ENCODE data around the gene BCAR3. TPM values are rescaled to one million over a fixed set of nuclear protein-coding genes. Genes with fewer than 3 reads are reported as not detected.

Gene BCAR3
- total RNA-seq, 2 experiments from 2014 or later: 0.74 to 0.82 TPM

DNA sequence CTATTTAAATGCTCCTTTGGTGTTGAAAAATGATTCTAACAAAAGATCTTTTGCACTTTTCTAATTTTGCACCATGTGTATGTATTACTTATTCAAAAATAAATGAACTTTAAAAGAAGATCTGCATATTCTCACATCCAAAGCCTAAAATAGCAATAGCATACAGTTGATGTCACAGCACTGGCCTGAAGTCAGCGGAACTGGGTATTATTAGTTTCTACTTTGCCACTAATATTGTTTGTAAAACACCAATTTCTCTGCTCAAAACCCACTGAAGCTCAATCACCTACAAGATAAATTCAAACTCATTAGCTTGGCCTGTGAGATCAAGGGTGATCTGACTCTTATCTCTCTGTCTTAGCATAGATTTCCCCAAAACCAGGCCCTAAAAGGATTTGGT, 34.5 kb upstream of the BCAR3 start:
- Mint-ChIP-seq H3K36me3 (peaks cover 8% of the 10 kb centered on the region), H3K27ac (no peak overlapping the region), H3K9me3 (peaks cover 13% of the 10 kb centered on the region), H3K4me1 (ENCODE audit: low read depth) (peaks cover 40% of the 10 kb centered on the region), H3K27me3 (peaks cover 11% of the 10 kb centered on the region), H3K4me3 (no peak overlapping the region)
- POLR2A ChIA-PET: interaction anchor here (0.5 to 2.7 kb wide), 3 partner anchors 23 to 1132 kb away, joined by 3 to 12 read pairs (median 7); no protein-coding TSS in a partner anchor
- CTCF ChIA-PET: interaction anchor here (0.8 to 2.2 kb wide), 4 partner anchors 23 to 97 kb away, joined by 3 to 12 read pairs (median 3); no protein-coding TSS in a partner anchor
- no peak for DNase-seq
- intact Hi-C loops (cut with micrococcal nuclease): loop anchor here (5.0 kb wide), 1 partner anchor 131 kb away; no protein-coding TSS in a partner anchor

DNA sequence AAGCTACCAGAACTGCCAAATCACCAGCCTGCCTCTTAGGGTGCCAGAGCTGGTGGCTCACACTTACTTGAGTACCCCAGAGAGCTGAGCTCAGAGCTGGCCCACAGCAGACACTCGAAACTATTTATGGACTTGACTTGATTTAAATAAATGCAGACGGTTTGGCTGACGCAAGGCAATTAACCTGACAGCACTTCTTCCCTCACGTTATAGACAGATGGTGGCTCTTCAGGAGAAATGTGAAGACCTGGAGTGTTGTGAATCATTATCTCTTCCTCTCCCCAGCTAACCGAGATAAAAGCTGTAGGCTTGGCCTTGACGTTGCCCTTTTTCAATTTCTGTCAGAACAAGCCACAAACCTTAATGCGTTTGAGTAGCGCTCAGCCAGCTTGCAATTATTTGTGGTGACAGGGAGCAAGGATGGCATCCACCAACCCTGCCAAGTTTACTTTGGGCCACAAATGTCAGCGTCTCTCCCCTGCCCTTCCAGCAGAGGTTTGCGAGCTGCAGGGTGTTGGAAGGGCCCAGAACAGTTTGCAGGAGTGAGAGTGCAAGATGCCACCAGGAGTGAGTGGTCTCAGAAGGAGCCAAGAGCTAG, 34.0 kb upstream of the BCAR3 start:
- H3K4me1 Mint-ChIP-seq (ENCODE audit: low read depth): peaks cover 40% of the 10 kb centered on the region
- no peak overlapping the region for H3K4me3 Mint-ChIP-seq
- DNase-seq: peak; percentile 65
- ChIA-PET POLR2A (interaction anchor here (0.5 to 2.7 kb wide), 3 partner anchors 22 to 1132 kb away, joined by 3 to 12 read pairs (median 7); no protein-coding TSS in a partner anchor), CTCF (interaction anchor here (1.5 to 2.2 kb wide), 2 partner anchors 22 to 98 kb away, joined by 3 to 12 read pairs; no protein-coding TSS in a partner anchor)
- peak overlapping the region; percentile 57 for H3K27ac Mint-ChIP-seq
- intact Hi-C loops (cut with micrococcal nuclease): loop anchor here (1.0 to 5.0 kb wide), 2 partner anchors 22 to 132 kb away; no protein-coding TSS in a partner anchor
- peaks cover 12% of the 10 kb centered on the region for H3K27me3 Mint-ChIP-seq
- H3K36me3 Mint-ChIP-seq: peaks cover 8% of the 10 kb centered on the region
- peaks cover 13% of the 10 kb centered on the region for H3K9me3 Mint-ChIP-seq

DNA sequence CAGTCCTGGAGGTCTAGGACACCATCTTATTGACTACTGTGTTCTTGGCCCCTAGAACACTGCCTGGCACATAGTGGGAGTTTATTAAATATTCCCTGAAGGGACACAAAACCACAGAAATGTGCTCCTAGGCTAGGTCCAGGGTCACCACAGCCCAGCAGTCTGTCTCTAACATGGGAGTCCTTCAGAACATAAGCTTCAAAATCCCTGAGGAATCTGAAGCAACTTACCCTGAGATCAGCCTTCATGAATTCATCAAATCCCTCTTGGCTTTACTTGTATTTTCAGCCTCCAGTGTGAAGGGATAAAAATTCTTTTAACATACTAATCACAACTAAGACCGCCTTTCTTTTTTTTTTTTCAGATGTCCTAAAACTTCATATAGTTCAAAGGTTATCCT, 32.7 kb upstream of the BCAR3 start:
- no peak for DNase-seq
- Mint-ChIP-seq H3K27me3 (peaks cover 15% of the 10 kb centered on the region), H3K4me1 (ENCODE audit: low read depth) (peaks cover 41% of the 10 kb centered on the region), H3K27ac (no peak overlapping the region), H3K9me3 (peaks cover 13% of the 10 kb centered on the region), H3K4me3 (no peak overlapping the region), H3K36me3 (peaks cover 8% of the 10 kb centered on the region)
- CTCF ChIA-PET: no interaction called here
- intact Hi-C loops (cut with micrococcal nuclease): no loop called here
- POLR2A ChIA-PET: no interaction called here

DNA sequence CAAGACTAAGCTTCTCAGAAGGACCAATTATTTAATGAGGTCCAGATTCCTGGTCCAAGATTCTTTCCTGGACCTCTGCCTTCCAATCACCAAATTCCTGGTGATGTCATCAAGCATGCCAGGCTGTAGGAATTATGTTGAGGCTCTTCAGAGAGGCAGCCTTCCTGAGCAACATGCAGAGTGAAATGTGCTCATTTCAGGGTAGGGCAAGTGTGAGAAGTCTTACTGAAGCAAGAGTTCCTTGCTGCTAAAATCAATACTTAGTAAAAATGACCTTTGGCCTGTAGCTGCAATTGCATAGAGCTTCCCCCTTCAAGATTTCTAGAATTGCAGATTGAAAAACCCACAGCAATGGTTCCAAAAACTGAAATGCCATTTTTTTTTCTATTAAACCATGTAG, 31.7 kb upstream of the BCAR3 start:
- Mint-ChIP-seq H3K36me3 (peaks cover 8% of the 10 kb centered on the region), H3K9me3 (peaks cover 13% of the 10 kb centered on the region), H3K4me3 (no peak overlapping the region), H3K27ac (no peak overlapping the region), H3K4me1 (ENCODE audit: low read depth) (peaks cover 51% of the 10 kb centered on the region), H3K27me3 (peaks cover 17% of the 10 kb centered on the region)
- intact Hi-C loops (cut with micrococcal nuclease): no loop called here
- CTCF ChIA-PET: interaction anchor here (1.1 to 1.2 kb wide), 2 partner anchors 82 to 84 kb away, joined by 3 read pairs; no protein-coding TSS in a partner anchor
- POLR2A ChIA-PET: no interaction called here
- no peak for DNase-seq

DNA sequence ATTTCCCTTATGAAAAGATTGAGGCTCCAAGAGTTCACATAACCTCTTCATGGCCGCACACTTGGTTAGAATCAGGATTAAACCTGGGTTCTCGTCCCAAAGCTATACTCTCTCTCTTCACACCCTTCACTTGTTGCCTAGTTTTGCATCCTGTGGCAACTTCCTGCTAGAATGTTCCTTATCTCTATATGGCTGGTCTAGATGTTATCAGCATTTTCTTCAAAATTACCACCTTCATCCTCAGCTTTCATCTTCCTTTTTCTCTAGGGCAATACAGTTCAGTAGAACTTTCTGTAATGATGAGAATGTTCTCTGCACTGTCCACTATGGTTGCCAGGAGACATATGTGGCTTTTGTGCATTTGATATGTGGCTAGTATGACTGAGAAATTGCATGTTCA, 31.1 kb upstream of the BCAR3 start:
- no peak overlapping the region for H3K4me3 Mint-ChIP-seq
- no peak overlapping the region for H3K27ac Mint-ChIP-seq
- H3K4me1 Mint-ChIP-seq (ENCODE audit: low read depth): peaks cover 57% of the 10 kb centered on the region
- ChIA-PET POLR2A (no interaction called here), CTCF (interaction anchor here (1.1 to 1.2 kb wide), 2 partner anchors 81 to 83 kb away, joined by 3 read pairs; no protein-coding TSS in a partner anchor)
- intact Hi-C loops (cut with micrococcal nuclease): no loop called here
- peaks cover 12% of the 10 kb centered on the region for H3K9me3 Mint-ChIP-seq
- H3K36me3 Mint-ChIP-seq: peaks cover 7% of the 10 kb centered on the region
- DNase-seq: no peak
- peaks cover 17% of the 10 kb centered on the region for H3K27me3 Mint-ChIP-seq

DNA sequence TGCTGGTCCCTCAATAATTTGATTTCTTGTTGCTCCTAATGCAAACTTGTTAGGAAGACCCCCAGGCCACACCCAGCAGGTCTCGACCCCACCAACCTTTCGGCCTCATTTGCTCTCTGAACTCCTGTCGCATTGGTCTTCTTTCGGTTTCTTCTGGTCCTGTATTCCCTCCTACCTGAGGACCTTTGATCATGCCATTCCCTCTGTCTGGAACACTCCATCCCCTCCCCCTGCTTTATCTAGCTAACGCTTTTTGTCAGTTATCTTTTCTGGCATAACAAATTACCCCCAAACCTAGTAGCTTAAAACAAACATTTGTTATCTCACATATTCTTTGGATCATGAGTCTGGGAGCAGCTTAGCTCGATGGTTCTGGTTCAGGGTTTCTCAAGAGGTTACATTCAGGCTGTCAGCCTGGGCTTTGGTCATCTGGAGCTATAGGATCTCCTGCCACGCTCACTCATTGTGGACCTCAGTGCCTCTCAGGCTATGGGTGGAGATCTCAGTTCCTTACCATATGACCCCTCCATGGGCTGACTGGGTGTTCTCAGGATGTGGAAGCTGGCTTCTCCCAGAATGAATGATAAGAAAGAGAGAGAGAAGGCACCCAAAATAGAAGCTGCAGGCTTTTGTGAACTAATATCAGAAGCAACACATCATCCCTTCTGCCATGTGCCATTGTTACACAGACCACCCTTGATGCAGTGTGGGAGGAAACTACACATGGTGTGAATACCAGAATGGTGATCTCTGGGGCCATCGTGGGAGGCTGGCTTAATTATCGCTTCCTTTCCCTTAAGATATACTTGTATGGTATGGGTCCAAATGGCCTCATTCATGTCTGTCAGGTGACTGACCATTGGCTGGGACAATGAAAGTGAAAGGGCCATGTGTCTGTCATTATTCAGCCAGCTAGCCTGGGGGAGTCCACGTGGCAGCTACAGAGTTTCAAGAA, 29.1 kb upstream of the BCAR3 start:
- H3K27ac Mint-ChIP-seq: no peak overlapping the region
- CTCF ChIA-PET: no interaction called here
- H3K9me3 Mint-ChIP-seq: no peaks in the 10 kb centered on the region
- intact Hi-C loops (cut with micrococcal nuclease): no loop called here
- H3K4me3 Mint-ChIP-seq: no peak overlapping the region
- no peak for DNase-seq
- H3K27me3 Mint-ChIP-seq: peaks cover 17% of the 10 kb centered on the region
- POLR2A ChIA-PET: no interaction called here
- peaks cover 45% of the 10 kb centered on the region for H3K4me1 Mint-ChIP-seq (ENCODE audit: low read depth)
- H3K36me3 Mint-ChIP-seq: no peaks in the 10 kb centered on the region

DNA sequence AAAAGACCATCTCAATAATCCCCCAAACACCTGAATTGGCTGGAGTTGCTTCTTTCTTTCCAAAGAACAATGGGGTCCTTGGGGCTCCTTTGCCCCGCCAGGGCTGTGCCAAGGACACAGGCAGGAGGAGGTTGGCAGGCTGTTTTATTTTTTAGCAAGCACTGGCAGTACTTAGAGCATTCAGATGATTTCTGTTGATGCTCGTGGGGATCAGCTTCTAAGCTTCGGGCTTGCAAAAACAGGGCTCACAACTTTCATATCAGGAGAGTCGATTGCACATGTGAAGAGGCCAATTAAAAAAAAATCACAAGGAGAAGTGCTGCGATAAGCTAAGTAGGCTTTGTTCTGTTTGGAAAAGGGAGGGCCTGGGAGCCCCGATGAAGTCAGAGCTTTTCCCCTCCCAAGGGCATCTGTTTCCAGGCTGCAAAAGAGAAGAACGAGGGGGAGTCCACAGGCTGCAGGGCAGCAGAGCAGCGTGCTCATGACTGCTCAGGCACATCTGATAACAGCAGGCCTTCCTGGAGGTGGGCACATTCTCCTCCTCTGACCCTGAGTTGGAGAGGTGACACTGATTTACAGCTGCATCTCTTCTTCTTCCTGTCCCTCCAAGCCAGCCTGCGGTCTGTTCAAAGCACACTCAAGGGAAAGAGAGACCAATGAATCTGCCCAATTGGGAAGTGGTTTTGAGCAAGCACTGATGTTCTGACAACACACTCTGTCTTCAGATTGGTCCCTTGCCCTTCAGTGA, 27.3 kb upstream of the BCAR3 start:
- DNase-seq: peak; percentile 31
- Mint-ChIP-seq H3K9me3 (no peaks in the 10 kb centered on the region), H3K4me1 (ENCODE audit: low read depth) (peaks cover 40% of the 10 kb centered on the region), H3K27me3 (peaks cover 14% of the 10 kb centered on the region), H3K27ac (no peak overlapping the region), H3K4me3 (no peak overlapping the region), H3K36me3 (no peaks in the 10 kb centered on the region)
- intact Hi-C loops (cut with micrococcal nuclease): loop anchor here (1.0 to 2.0 kb wide), 5 partner anchors 16 to 106 kb away; partner anchors contain the start of gene BCAR3
- POLR2A ChIA-PET: interaction anchor here (0.6 kb wide), 1 partner anchor 13 kb away, joined by 3 read pairs; no protein-coding TSS in a partner anchor
- CTCF ChIA-PET: interaction anchor here (1.1 kb wide), 1 partner anchor 105 kb away, joined by 3 read pairs; no protein-coding TSS in a partner anchor

DNA sequence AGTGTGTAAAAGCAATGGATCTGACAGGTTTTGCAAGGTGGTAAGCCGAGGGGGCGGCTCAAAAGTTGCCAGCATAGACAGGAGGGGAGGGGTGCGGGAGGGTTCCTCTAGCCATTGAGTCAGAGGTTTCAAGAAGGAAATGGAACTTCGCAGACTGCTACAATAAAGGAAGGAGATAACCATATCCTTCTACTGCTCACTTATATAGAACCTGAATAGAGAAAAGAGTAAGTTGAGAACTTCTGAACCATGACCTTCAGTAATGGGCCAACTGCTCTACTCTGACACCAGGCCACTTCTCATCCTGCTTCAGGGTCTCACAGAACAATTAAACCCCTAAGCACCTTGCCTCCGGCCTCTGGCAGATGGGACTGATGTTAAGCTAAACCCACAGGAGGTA, 26.3 kb upstream of the BCAR3 start:
- peaks cover 12% of the 10 kb centered on the region for H3K27me3 Mint-ChIP-seq
- H3K27ac Mint-ChIP-seq: peak overlapping the region; percentile 35
- peak; percentile 76 for DNase-seq
- no peaks in the 10 kb centered on the region for H3K36me3 Mint-ChIP-seq
- intact Hi-C loops (cut with micrococcal nuclease): loop anchor here (1.0 to 2.0 kb wide), 5 partner anchors 15 to 107 kb away; partner anchors contain the start of gene BCAR3
- H3K4me1 Mint-ChIP-seq (ENCODE audit: low read depth): peaks cover 39% of the 10 kb centered on the region
- no peaks in the 10 kb centered on the region for H3K9me3 Mint-ChIP-seq
- no peak overlapping the region for H3K4me3 Mint-ChIP-seq
- ChIA-PET POLR2A (interaction anchor here (0.6 kb wide), 1 partner anchor 14 kb away, joined by 3 read pairs; no protein-coding TSS in a partner anchor), CTCF (no interaction called here)

DNA sequence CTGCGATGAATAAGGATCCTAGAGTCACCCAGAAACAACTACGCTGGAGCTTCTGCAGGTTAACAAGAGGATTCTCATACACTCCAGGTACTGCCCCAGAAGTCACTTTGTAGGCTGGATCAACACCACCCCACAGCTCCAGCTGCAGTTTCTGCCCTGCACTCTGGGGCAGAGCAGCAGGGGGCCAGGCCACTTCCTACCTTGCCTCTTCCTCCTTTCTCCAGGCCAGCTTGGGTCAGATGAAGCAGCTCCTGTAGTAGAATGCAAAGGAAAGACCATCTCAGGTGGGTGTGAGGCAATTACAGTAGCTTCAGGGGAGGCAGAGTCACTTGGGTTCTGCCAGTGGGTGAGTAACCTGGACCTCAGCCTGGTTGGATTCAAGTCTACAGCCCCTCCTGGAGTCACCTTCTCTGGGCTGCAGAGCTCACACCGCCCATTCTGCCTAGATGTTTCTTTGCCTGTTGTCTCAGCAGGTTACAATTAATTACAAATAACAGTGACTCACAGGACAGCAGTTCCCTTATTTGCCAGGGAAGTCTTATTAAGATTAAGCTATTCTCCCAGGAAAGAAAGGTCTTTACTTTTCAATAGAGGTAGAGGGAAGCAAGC, 24.4 kb upstream of the BCAR3 start:
- Mint-ChIP-seq H3K27ac (no peak overlapping the region), H3K4me1 (ENCODE audit: low read depth) (peaks cover 29% of the 10 kb centered on the region), H3K36me3 (no peaks in the 10 kb centered on the region), H3K4me3 (no peak overlapping the region), H3K27me3 (peaks cover 6% of the 10 kb centered on the region), H3K9me3 (no peaks in the 10 kb centered on the region)
- CTCF ChIA-PET: interaction anchor here (0.8 to 1.3 kb wide), 3 partner anchors 12 to 138 kb away, joined by 3 read pairs; no protein-coding TSS in a partner anchor
- DNase-seq: no peak
- POLR2A ChIA-PET: interaction anchor here (0.8 kb wide), 1 partner anchor 141 kb away, joined by 3 read pairs; no protein-coding TSS in a partner anchor
- intact Hi-C loops (cut with micrococcal nuclease): no loop called here

DNA sequence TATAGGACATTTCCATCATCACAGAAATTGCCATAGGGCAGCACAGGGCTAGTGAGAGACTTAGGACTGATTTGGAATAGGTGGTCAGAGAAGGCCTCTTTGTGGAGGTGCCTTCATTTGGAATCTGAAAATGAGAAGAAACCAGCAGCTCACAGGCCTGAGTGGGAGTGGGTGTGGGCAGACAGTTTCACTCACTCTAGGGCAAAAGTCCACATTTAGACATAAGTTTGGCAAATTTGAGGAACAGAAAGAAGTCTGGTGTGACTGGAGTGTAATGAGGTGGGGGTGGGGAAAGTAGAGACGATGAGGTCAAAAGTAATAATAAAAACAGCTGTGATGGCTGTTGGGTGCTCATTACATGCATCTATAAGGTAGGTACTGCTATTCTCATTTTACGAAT, 22.4 kb upstream of the BCAR3 start:
- no peak overlapping the region for H3K27ac Mint-ChIP-seq
- no peaks in the 10 kb centered on the region for H3K9me3 Mint-ChIP-seq
- peaks cover 2% of the 10 kb centered on the region for H3K27me3 Mint-ChIP-seq
- H3K36me3 Mint-ChIP-seq: no peaks in the 10 kb centered on the region
- POLR2A ChIA-PET: no interaction called here
- peaks cover 25% of the 10 kb centered on the region for H3K4me1 Mint-ChIP-seq (ENCODE audit: low read depth)
- no peak for DNase-seq
- CTCF ChIA-PET: no interaction called here
- intact Hi-C loops (cut with micrococcal nuclease): no loop called here
- H3K4me3 Mint-ChIP-seq: no peak overlapping the region

DNA sequence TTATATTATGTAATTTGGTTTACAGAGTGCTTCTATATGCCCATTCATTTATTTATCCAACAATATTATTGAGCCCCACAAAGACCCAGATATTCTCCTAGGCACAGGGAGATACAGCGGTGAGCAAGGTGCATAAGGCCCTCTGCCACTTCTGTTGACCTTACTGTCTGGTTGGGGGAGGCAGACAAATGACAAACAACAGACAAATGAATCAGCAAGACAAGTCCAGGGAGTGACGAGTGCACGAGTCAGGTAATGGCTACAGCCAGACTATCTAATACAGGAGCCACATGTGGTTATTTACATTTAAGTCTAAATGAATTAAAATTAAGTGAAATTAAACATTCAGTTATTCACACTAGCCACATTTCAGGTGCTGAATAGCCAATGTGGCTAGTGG, 22.0 kb upstream of the BCAR3 start:
- no peak overlapping the region for H3K27ac Mint-ChIP-seq
- H3K4me1 Mint-ChIP-seq (ENCODE audit: low read depth): peaks cover 21% of the 10 kb centered on the region
- DNase-seq: no peak
- CTCF ChIA-PET: no interaction called here
- POLR2A ChIA-PET: no interaction called here
- intact Hi-C loops (cut with micrococcal nuclease): no loop called here
- no peaks in the 10 kb centered on the region for H3K9me3 Mint-ChIP-seq
- H3K4me3 Mint-ChIP-seq: no peak overlapping the region
- peaks cover 2% of the 10 kb centered on the region for H3K27me3 Mint-ChIP-seq
- H3K36me3 Mint-ChIP-seq: no peaks in the 10 kb centered on the region

Measured in activated CD4-positive, alpha-beta memory T cell treated with anti-CD3 and anti-CD28 coated beads for 36 hours (primary cell).